ENCODE measurements around the gene CCDC27.

- TF ChIP-seq POLR2A (IDR thresholded peaks at IDR 0.05) (no peak), CTCF (IDR thresholded peaks at IDR 0.05) (no peak)
Measured at GRCh38 chr1:3788756-3789420, 36.6 kb downstream of the CCDC27 start.

All from right lobe of liver (tissue), 4 donors.